Measurements from ENCODE around the gene ENC1.

DNA sequence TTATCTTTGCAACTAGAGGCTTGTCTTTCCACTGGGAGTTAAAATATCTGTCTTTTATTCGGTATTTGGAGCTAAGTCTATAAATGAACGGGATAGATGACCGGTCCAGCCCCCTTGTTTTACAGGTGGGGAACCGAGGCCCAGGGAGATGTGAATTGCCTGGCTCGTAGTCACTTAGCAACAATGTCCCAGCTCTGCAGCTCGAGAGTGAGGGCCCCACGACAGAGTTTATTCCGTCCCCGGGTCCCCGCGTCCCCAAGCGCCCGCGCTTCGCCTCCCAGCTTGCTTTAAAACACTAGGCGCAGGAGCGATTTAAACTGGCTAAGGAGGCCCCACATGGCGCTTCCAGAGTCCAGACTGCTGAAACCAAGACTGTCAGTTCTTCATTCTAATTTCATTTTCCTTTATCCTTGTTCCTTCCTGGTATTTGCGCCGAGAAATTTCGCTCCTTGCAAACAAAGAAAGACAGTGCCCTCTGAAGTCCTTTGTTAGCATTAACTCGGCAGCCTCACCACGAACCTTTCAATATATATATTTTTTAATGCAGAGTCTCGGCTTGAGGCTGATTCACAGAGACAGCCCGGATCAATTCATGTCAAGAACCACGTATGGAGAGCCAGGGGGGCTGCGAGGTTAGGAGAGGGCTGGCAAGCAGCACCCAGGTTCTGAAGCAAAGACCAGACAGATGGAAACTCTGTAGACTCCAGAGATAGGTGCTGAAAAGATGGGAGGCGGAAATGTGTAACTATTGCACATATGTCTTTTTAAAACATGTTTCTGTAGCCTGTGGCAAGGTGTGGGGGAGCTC, 1.4 kb upstream of the ENC1 start:
- TF ChIP-seq FOXM1 (IDR thresholded peaks at IDR 0.05; ENCODE audit: borderline replicate concordance) (no peak), SP1 (IDR thresholded peaks at IDR 0.05) (no peak)

All from HEK293T (cell line).